HG03354 (cell line): ENCODE results near the gene SLC41A3.
"Not testable (repeated sequence)": the region's sequence is repeated elsewhere in the genome, so short reads cannot be mapped to it uniquely, and the experiment has no call there.

Source experiments
- ATAC-seq: cut with Tn5 transposase; IDR thresholded peaks from one replicate; pipeline ENCODE4 v1.9.1; 2021; ENCODE audit warnings: mild to moderate bottlenecking; ENCODE audit not compliant: unreplicated experiment, poor library complexity, severe bottlenecking

SLC41A3 gene

DNA sequence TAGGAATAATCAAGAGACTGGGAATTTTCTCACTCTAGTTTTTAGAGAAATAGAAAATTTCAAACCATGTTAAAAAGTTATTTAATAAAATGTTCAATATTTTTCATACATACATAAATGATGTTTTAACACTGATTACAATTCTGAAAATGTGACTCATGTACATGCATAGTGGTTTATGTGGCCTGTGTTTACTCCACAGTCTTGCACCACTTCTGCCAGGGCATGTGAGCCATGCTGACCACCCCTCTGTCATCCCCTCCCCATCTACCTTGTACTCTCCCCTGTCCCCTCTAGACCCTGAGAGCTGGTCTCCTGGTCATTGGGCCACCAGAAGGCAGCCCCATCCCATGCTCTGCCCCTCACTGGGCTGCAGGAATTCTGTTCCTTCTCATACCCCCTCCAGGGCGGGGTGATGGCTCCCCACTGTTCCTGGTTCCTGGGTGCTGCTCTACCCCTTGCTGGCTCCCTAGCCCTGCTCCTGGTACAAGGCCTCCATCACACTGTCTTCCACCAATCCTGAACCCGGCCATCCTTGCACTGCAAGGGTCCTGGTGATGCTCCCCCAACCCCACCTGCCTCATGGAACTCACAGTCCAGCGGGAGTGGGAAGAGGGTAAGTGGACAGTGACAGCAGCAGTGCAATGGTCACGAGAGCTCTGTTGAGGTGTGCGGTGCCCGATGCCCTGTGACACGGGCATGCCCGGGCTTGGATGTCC lies 24.2 kb upstream of the SLC41A3 start:
- ATAC-seq = no peak

DNA sequence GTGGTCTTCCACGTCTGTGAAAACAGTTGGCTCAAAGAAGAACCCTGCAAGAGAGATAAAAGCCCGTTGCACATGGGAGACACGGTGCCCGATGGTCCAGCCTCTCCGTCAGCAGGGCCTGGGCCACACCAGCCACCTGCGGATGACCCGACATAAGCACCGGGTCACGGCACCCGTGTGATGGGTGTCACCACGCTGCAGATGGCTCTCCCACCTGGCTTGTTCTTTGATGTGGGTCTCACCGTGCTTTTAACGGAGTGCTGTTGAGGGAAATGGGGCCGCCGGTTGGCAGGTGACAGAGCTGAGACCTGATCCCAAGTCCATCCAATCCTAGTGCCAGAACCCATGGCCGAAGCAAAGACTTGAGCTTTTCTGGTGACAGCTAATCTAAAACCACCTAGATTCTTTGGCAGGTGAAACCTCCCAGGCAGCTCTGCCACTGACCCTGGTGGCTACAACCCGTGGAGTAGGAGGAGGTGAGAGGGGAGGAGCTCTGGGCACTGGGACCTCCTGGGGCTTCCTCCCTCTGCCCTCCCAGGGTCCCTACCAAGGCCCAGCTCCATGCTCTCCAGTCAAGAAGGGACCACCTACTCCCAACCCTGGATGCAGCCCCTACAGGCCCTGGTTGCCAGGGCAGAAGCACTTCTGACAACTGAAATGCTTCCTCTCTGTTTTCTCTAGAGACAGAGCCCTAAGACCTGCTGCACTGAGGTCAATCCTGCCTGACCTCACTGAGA lies 23.4 kb upstream of the SLC41A3 start:
- no peak for ATAC-seq

DNA sequence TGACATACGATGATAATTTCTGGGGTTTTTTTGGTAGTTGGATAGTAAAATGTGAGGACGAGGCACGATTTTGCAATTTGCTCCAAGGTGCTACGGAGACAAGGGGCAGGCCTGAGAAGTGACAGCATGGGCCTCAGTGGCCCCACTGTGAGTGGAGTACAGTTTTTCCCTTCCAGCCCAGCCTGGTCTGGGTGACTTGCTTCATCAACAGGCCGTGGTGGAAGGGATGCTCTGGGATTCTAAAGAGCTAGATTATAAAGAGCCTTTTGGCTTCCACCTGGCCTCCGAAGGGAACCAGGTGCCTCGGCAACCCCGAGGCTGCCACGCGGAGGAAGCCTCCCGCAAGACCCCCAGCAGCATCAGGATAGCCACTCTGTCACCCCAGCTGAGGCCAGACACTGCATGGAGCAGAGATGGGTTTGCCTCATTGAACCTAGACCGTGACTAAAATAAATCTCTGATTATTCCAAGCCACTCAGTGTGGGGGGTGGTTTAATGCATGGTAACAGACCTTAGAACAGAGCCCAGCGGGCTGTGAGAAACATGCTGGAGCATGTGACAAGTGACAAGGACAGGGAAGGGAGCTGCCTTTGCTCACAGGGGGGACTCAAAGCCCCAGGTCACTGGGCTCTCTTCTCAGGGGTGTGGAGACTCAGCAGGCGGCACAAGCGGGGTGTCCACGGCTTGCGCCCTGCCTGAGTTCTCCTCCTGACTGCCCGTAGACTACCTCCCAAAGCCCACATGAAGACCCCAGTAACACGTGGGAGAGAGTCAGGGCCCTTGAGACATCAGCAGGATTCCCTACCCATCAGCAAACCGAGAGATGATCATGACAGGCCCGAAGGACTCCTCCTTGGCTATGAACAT lies 22.6 kb upstream of the SLC41A3 start:
- ATAC-seq = no peak

DNA sequence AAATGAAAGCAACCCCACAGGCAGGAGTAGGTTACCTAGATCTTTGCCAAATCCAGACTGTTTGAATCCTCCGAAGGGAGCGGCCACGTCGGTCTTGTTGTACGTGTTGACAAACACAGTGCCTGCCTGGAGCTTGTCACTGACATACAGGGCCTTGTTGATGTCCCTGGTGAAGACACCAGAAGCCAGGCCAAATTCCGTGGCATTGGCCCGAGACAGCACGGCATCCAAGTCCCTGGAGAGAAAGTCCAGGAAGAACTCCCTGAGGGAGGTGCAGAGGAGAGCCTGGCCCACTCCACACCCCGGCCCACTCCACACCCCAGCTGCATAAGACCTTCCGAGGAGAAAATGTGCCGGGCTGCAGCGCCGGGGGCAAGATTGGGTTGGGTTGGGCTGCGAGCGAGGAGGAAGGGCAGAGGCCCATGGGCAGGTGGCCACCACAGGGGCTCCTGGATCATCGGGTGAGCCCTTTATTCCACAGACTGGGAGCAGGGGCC lies 21.8 kb upstream of the SLC41A3 start:
- ATAC-seq = no peak

DNA sequence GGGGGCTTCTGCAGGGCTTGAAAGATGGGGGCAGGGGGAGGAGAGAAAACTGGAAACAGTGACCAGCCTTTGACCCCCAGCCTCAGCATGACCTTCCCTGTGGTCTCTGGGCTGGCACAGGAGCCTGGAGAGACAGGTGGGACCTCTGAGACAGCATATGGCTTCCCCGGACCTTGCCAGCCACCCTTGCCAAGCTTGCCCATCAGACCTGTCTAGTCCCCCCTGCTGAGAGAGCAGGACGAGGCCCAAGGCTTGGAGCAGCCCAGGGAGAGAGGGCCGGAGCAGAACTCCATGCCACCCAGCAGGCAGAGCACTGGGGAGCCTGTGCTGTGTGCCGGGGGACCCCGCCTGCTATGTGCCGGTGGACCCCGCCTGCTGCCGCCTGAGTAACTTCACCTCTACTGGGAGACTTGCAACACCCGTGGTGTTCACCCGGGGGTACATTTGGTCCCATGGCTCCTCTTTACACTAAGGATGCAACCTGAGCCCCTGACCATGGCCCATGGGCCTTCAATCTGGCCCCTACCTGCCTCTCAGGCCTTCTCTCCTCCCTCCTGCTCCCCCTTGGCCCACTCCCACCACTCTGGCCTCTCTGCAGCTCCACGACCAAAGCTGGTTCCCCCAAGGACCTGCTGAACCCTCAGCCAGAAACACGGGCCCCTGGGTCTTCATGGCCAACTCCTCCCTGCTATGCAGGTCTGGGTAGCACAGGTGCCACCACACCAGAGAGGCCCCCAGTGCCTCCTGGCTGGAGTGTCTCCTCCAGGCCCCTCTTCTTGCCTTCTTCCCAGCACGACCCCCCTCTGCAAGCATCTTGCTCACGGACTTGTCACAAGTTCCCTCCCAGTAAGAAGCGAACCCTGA lies 21.1 kb upstream of the SLC41A3 start:
- ATAC-seq = no peak

DNA sequence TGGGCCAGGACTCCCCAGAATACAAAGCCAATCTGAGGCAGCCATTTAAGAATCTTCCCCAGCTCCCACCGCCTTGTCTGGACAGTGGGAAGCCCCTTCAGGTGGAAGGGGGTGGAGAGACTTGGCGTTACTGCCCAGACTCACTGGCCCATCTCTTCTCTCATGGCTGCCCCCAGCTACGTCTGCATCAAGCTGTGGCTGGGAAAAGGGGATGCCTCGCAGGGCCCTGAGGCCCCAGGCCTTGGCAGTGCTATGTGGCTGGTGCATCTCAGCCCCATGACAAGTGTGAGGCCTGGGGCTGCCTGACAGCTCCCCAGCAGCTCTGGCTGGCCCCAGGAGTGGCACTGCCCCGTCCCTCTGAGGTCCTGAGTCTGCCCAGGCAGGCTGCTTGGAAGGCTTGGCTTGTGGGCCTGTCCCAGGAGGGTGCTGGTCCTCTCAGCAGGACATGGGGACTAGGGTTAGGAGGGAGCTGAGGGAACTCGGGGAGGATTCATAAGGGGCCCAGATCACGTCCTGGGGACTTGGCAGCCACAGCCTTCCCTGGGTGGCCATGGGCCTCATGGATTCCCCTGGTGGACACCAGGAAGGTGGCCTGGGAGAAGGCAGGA lies 20.2 kb upstream of the SLC41A3 start:
- ATAC-seq = no peak

DNA sequence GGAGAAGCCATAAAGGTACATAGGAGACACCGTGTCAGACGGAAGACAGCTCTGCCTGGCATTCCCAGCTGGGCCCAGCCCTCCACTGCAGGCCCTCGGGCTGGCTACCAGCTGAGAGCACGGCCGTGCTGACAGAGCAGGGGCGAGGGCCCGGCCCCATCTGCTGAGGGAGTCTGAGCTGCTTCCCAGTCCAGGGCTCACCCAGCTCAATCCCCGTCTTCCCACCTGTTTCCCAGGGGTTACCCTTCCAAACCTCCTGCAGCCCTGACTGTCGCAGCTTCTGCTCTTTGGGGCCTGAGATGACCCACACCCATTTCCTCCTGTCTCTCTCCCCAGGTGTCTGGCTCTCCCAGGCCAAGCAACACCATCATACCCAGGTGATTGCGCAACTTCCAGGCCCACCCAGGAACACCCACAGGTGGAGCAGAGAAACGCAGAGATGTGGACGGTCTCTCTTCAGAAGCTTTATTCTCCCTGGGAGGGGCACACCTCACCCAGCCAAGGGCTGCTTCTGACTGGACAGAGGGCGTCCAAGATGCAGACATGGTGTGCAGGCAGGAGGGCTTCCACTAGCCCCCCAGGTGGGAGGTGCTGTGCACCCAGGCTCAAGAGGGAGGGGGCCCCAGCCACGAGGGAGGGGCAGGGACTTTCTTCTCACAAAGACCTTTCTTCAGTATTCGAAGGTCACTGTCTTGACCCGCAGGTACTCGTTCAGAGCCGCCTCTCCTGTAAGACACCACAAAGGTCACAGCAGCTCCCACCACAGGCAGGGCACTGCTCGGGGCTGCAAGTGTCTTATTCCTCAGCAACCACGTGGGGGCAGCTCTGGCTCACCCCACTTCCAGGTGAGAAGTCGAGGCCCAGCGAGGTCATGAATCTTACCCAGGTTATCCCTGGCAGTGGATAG lies 19.4 kb upstream of the SLC41A3 start:
- ATAC-seq = no peak

DNA sequence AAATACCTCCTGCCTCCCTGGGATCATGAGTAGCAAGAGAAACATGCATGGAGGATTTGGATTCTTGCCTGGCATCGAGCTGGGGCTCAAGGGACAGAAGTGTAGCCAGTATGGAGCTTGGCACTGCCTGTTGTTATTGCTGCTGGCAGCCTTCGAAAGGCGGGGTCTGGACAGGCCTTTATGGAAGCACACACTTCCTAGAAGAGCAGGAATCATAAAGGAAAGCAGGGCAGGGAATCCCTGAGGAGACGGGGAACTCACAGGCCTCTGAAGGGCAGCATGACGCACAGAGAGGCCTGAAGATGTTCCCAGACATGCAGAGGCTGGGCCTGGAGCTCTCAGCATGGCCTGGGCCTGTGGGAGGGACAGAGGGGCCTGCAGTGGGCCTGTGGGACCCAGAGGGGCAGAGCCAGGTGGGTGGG lies 18.6 kb upstream of the SLC41A3 start:
- no peak for ATAC-seq

DNA sequence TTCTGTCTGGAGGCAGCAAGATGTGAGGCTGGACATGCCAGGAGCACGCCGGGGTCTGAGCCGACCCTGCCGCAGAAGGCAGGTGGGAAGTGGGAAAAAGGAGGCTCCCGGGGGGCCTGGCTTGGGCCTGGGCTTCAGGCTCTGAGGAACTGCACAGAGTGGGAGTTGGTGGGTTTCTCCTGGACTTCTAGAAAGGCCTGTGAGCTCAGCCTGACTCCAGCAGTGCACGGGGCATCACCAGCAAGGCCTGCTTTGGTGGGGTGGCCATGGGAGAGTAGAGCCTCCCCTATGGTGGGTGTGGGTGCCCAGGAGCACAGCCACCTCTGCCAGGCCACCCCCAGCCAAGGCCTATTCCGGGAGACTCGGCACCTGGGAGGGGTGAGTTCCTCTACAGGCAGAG lies 18.1 kb upstream of the SLC41A3 start:
- no peak for ATAC-seq

DNA sequence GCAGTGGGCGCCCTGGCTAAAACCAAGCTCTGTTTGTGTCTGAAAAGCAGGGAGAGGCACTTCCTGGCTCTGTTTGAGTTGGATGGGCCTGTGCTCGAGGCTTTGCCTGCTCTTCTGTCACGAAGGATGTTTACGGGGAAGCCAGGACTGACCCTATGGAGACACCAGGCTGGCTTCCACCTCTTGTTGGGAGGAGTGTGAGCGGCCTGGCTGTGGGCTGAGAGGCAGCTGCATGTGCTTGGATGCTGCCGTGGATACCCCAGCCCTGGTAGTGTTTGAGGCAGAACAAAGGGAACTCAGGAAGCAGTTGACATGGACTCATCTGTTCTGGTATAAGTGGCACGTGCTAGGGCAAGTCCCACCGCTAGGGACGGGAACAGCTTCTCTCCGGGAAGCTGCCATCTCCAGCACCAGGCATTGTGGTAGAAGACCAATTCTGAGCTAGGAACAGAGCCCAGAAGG lies 17.6 kb upstream of the SLC41A3 start:
- no peak for ATAC-seq

DNA sequence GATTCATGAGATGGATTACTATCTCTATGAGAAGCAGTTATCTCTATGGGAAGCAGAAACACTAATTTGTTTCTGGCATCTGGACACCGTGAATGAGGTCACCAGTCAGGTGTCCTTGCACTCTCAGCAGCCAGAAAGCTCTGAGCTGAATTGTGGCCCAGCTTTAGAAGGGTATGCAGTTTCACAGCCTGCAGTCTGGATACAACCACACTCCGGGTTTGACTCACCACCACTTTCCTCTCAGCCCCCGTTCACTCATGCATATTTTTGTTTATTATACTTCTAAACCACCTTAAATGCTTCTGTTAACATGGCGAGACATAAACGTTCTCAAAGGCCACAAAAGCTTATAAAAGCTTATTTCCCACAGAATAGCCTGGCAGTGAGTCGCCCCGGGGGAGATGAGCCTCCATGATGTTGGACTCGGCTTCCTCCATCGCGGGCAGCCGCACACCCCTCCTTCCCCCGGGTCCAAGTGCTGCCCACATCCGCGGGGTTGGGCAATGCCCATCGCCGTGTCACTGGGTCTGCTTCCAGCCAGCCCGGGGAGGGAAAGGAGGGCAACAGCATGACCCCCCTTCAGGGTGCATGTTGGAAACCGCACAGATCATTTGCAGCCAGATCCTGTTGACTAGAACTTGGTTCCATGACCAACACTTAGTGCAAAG lies 16.8 kb upstream of the SLC41A3 start:
- ATAC-seq = no peak

DNA sequence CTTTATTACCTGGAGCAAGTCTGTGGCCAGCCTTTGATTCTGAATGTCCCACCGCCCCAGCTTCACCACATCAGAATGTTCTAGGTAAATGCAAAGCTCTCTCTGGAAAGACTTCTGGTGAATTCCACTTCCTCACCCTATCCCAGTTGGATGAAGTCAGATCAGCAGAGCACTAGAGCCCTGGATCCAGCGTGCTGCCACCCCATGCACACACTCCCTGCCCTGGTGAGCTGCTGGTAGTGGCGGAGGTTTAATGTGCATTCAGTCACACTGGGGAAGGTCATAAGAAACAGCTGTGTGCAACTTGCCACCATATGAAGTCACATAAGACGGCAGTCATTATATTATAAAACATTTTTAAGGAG lies 16.3 kb upstream of the SLC41A3 start:
- no peak for ATAC-seq

DNA sequence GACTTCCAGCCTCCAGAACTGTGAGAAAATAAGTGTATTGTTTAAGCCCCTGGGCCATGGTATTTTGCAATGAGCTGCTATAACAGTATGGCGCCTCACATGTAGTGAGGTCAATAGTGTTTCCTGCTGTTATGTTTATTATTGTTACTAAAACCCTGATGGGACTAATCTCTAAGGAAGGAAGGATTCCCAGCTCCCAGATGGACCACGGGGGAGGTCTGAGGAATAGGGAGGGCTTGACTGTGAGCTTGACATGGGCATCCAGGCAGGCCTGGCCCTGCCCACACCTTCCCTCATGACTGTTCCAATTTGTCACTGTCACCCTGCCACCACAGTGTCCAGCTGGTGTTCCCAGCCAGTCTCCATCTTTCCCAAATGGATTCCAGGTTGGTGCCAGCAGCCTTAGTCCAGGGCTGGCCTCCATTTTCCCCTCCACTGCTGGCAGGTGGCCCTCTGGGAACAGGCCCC lies 14.5 kb upstream of the SLC41A3 start:
- no peak for ATAC-seq

DNA sequence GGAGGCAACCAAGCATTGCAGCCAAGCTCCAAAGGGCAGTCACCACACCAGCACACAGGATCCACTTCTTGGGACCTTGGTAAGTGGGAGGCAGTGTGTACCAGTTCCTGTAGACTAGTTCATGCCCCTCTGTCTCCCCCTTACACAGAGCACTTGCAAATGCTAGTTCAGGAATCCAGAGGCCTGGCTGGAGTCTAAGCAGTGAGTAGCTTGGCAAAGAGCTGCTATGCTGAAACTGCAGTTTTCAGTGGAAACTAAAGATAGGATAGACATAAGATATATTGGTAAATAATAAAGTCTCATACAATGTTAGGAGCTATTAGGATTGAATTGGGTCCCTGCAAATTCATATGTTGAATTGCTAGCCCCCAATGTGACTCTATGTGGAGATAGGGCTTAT lies 13.9 kb upstream of the SLC41A3 start:
- no peak for ATAC-seq

DNA sequence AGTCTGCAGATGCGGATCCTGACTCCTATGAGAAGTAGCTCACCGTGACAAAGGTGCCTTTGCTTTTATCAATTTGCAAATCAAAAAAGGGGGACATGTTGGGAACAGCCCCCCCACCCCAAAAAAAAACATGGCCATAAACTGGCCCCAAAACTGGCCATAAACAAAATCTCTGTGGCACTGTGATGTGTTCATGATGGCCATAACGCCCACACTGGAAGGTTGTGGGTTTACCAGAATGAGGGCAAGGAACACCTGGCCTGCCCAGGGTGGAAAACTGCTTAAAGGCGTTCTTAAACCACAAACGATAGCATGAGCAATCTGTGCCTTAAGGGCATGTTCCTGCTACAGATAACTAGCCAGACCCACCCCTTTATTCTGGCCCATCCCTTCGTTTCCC lies 12.3 kb upstream of the SLC41A3 start:
- not testable (repeated sequence) for ATAC-seq

DNA sequence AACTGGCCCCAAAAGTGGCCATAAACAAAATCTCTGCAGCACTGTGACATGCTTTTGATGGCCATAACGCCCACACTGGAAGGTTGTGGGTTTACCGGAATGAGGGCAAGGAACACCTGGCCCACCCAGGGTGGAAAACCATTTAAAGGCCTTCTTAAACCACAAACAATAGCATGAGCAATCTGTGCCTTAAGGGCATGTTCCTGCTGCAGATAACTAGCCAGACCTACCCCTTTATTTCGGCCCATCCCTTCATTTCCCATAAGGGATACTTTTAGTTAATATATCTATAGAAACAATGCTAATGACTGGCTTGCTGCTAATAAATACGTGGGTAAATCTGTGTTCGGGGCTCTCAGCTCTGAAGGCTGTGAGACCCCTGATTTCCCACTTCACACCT lies 8.2 kb upstream of the SLC41A3 start:
- not testable (repeated sequence) for ATAC-seq

DNA sequence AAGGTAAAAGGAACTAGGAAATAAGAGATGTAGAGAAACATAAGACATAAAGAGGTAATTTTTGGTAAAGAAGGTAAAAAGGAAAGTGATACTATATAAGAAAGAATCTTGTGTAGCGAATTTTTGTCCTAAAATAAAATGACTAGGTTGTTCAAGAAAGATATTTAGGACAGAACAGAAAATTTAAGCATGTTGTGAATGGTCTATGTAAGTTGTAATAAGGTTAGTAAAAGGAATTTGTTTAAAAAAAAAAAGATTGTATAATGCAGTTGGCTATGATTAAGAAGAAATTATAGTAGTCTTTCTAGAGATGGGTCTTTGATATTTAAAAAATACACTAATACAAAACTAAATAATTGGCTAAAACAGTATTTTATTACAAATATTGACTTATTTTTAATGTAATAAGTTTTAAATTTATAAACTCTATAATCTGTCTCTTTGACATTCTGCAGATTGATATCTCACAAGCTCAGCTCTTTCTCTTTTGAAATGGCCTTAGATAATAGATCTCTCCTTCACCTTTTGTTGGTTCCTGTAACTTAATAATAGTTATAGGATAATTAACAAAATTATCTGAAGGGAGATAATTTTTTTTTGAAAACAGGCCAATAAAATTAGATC lies 3.7 kb upstream of the SLC41A3 start:
- no peak for ATAC-seq
